Measurements from ENCODE around the gene LDLRAP1.
A peak's percentile ranks its signal among the peaks of the same experiment; 100 is the strongest.
"Not testable (repeated sequence)": the region's sequence is repeated elsewhere in the genome, so short reads cannot be mapped to it uniquely, and the experiment has no call there.

LDLRAP1 gene

DNA sequence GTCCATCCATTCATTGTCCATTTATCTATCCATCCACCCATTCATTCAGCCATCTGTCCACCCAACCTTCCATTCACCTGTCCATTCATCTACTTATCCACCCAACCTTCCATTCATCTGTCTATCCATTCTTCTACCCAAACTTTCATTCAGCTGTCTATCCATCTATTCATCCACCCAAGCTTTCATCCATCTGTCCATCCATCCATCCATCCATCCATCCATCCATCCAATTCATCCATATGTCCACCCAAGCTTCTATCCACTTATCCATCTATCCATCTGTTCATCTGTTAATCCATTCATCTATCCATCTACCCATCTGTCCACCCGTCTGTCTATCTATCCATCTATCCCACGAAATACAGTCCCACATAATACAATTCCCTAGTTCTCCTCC lies 51.6 kb downstream of the LDLRAP1 start:
- no peak overlapping the region for H3K4me3 ChIP-seq (ENCODE audit: control insufficient read depth, low read depth, low read length)
- DNase-seq (ENCODE audit: low read depth): no peak
- TF ChIP-seq, protein P1, sequence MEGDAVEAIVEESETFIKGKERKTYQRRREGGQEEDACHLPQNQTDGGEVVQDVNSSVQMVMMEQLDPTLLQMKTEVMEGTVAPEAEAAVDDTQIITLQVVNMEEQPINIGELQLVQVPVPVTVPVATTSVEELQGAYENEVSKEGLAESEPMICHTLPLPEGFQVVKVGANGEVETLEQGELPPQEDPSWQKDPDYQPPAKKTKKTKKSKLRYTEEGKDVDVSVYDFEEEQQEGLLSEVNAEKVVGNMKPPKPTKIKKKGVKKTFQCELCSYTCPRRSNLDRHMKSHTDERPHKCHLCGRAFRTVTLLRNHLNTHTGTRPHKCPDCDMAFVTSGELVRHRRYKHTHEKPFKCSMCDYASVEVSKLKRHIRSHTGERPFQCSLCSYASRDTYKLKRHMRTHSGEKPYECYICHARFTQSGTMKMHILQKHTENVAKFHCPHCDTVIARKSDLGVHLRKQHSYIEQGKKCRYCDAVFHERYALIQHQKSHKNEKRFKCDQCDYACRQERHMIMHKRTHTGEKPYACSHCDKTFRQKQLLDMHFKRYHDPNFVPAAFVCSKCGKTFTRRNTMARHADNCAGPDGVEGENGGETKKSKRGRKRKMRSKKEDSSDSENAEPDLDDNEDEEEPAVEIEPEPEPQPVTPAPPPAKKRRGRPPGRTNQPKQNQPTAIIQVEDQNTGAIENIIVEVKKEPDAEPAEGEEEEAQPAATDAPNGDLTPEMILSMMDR (IDR thresholded peaks at IDR 0.05; ENCODE audit: control insufficient read depth, insufficient read depth, low read depth, low read length, missing control alignments): no peak

DNA sequence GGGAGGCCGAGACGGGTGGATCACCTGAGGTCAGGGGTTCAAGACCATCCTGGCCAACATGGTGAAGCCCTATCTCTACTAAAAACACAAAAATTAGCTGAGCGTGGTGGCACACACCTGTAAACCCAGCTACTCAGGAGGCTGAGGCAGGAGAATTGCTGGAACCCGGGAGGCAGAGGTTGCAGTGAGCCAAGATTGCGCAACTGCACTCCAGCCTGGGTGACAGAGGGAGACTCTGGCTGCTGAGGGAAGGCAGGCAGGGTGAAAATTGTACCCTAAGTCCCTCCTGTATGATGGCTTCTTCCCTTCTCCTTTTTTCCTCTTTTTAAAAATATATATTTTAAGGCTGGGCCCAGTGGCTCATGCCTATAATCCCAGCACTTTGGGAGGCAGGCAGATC lies 53.2 kb downstream of the LDLRAP1 start:
- DNase-seq (ENCODE audit: low read depth); H3K4me3 ChIP-seq (ENCODE audit: control insufficient read depth, low read depth, low read length): not testable (repeated sequence)

DNA sequence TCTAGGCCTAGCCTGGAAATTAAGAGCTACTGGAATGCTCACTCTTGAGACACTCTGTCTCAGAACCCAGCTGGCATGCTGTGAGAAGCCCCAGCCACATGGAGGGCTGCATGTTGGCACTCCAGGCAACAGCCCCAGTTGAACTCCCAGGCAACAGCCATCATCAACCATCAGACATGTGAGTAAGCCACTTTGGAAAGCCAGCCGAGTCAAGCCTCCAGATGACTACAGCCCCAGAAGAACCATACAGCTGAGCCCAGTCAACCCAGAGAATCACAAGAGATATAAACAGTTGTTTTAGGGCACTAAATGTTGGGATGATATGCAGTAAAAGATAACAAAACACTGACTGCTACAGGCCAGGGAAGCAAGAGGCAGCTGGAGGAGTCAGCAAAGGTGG lies 55.5 kb downstream of the LDLRAP1 start:
- H3K4me3 ChIP-seq (ENCODE audit: control insufficient read depth, low read depth, low read length): no peak overlapping the region
- TF ChIP-seq, protein P1 (IDR thresholded peaks at IDR 0.05; ENCODE audit: control insufficient read depth, insufficient read depth, low read depth, low read length, missing control alignments): no peak
- DNase-seq (ENCODE audit: low read depth): no peak

DNA sequence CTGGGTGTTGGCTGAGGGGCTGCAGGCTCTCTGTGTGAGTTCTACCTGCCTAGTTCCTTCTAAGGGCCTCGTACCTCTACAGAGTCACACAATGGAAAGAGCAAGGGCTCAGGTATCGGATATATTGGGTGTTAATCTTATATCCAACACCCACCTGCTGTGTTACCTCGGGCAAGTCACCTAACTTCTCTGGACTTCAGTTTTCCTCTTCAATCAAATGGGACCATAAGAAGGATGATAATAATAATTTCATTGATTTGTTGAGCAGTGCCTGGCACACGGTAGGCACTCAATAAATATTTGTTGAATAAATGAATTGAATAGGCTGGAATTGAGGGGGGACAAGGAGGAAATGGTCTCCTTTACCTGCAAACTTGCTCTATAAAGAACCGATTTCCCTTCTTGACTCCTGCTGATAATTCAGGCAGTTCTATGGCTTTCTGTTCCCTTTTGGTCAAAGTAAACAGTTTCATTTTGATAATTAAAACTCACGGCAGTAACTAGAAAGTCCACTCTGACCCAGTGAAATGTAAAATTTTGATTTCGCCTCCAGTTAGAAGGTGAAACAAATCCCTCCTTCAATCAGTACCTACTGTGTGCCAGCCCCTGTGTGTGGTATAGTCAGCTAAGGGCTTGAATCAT lies 56.7 kb downstream of the LDLRAP1 start:
- DNase-seq (ENCODE audit: low read depth): no peak
- no peak overlapping the region for H3K4me3 ChIP-seq (ENCODE audit: control insufficient read depth, low read depth, low read length)
- TF ChIP-seq, protein P1 (IDR thresholded peaks at IDR 0.05; ENCODE audit: control insufficient read depth, insufficient read depth, low read depth, low read length, missing control alignments): no peak

DNA sequence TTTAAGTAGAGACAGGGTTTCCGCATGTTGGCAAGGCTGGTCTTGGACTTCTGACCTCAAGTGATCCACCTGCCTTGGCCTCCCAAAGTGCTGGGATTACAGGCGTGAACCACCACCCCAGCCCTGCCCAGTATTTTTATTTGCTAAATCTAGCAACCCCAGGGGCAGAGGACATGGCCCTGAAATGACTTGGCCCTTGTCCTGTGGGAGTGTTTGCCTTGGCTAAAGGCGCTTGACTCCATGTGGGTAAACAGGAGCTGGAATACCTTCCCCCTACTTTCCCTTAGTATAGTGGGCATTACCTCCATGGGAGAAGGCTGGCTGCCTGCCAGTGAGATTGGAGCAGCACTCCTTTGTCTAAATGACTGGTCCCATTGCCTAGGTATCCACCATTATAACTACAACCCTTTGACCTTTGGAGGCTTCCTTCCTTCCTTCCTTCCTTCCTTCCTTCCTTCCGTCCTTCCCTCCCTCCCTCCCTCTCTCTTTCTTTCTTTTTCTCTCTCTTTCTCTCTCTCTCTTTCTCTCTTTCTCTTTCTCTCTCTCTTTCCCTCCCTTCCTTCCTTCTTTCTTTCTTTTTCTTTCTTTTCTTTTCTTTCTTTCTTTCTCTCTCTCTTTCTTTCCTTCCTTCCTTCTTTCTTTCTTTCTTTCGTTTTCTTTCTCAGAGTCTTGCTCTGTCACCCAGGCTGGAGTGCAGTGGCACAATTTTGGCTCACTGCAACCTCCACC lies 57.7 kb downstream of the LDLRAP1 start:
- not testable (repeated sequence) for H3K4me3 ChIP-seq (ENCODE audit: control insufficient read depth, low read depth, low read length); DNase-seq (ENCODE audit: low read depth)

DNA sequence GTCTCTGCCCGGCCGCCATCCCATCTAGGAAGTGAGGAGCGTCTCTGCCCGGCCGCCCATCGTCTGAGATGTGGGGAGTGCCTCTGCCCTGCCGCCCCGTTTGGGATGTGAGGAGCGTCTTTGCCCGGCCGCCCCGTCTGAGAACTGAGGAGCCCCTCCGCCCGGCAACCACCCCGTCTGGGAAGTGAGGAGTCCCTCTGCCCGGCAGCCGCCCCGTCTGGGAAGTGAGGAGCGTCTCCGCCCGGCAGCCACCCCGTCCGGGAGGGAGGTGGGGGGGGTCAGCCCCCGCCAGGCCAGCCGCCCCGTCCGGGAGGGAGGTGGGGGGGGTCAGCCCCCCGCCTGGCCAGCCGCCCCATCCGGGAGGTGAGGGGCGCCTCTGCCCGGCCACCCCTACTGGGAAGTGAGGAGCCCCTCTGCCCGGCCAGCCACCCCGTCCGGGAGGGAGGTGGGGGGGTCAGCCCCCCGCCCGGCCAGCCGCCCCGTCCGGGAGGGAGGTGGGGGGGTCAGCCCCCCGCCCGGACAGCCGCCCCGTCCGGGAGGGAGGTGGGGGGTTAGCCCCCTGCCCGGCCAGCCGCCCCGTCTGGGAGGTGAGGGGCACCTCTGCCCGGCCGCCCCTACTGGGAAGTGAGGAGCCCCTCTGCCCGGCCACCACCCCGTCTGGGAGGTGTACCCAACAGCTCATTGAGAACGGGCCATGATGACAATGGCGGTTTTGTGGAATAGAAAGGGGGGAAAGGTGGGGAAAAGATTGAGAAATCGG lies 60.6 kb downstream of the LDLRAP1 start:
- not testable (repeated sequence) for DNase-seq (ENCODE audit: low read depth)

DNA sequence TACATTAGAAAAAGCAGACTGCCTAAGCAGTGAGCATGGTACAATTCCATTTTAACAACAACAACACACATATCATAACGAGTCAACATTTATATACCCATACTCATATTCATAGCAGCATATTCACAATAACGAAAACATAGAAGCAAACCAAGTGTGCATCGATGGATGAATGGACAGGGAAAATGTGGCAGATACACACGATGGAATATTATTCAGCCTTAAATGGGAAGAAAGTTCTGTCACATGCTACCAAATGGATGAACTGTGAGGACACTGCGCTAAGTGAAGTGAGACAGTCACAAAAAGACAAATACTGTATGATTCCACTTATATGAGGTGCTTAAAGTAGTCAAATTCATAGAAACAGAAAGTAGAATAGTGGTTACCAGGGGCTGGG lies 63.7 kb downstream of the LDLRAP1 start:
- TF ChIP-seq, protein P1 (IDR thresholded peaks at IDR 0.05; ENCODE audit: control insufficient read depth, insufficient read depth, low read depth, low read length, missing control alignments): no peak
- no peak for DNase-seq (ENCODE audit: low read depth)
- H3K4me3 ChIP-seq (ENCODE audit: control insufficient read depth, low read depth, low read length): no peak overlapping the region

More for the DNA sequence above, 60.6 kb downstream of the LDLRAP1 start:
- H3K4me3 ChIP-seq (ENCODE audit: control insufficient read depth, low read depth, low read length): not testable (repeated sequence)

DNA sequence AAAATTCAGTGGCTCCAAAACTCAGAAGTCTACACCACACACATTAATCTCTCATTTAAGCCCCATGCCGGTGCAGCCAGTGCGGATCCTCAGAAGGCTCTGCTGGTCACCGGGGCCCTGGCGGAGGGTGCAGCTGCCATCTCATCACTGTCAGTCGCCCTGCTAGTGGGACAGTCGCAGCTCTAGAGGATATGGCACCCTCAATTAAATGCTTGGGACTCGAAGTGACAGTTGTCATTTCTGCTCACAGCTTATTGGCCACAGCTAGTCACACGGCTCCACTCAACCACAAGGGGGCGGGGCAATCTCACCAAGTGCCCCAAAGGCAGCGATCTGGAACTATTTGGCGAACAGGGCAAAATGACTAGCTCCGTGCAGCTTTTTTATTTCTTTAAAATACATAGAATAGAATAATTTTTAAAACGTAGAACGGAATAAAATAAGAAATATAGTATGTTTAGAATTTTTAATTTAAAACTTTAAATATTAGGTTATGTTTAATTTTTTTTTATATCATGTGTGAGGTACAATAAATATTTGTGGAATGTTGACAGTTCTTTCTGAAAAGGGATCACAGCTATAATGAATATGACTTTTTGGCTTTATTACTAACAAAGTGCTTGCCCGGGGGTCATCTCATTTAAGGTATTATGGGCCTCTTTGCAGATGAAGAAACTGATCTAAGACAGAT lies 65.2 kb downstream of the LDLRAP1 start:
- TF ChIP-seq, protein P1 (IDR thresholded peaks at IDR 0.05; ENCODE audit: control insufficient read depth, insufficient read depth, low read depth, low read length, missing control alignments): peak; percentile 66
- H3K4me3 ChIP-seq (ENCODE audit: control insufficient read depth, low read depth, low read length): peak overlapping the region; percentile 16; the same call in 1 of the 2 replicates
- peak; percentile 17 for DNase-seq (ENCODE audit: low read depth)

All from AG09309 (cell line).